Stimulated activated CD4-positive, alpha-beta T cell treated with anti-CD3 and anti-CD28 coated beads, Interleukin-1b, Interleukin-23, amount 100 ng/mL, for 4 hours (primary cell): ENCODE measurements around the gene PLCB2.

Experiments used
- DNase-seq, 2 donors: peaks; one replicate each; pipeline ENCODE4 v3.0.0-alpha.2; 2020; ENCODE audit warnings: low read depth in 2 of 2

Gene PLCB2

GRCh38 chr15:40303576-40303975 is 4.2 kb downstream of the PLCB2 start:
- no peak for DNase-seq

- no peak for DNase-seq
Observed at GRCh38 chr15:40302981-40303380, 4.8 kb downstream of the PLCB2 start.

- no peak for DNase-seq
Observed at GRCh38 chr15:40302288-40302886, 5.3 kb downstream of the PLCB2 start.

- no peak for DNase-seq
Observed at GRCh38 chr15:40301467-40302179, 6.1 kb downstream of the PLCB2 start.

- no peak for DNase-seq
Observed at GRCh38 chr15:40300771-40301170, 7.0 kb downstream of the PLCB2 start.

GRCh38 chr15:40300367-40300766 is 7.4 kb downstream of the PLCB2 start:
- no peak for DNase-seq

GRCh38 chr15:40298216-40298935 is 9.4 kb downstream of the PLCB2 start:
- DNase-seq, result no peak

- DNase-seq, result no peak
Observed at GRCh38 chr15:40297356-40297755, 10.4 kb downstream of the PLCB2 start.

GRCh38 chr15:40296561-40297230 is 11.0 kb downstream of the PLCB2 start:
- DNase-seq, result no peak

- DNase-seq, result no peak
Observed at GRCh38 chr15:40295877-40296560, 11.7 kb downstream of the PLCB2 start.

GRCh38 chr15:40295297-40295696 is 12.4 kb downstream of the PLCB2 start:
- DNase-seq, result no peak

GRCh38 chr15:40293905-40294895 is 13.5 kb downstream of the PLCB2 start:
- DNase-seq, result no peak

- DNase-seq, result no peak
Observed at GRCh38 chr15:40293006-40293405, 14.7 kb downstream of the PLCB2 start.

GRCh38 chr15:40292246-40292645 is 15.5 kb downstream of the PLCB2 start:
- no peak for DNase-seq

- no peak for DNase-seq
Observed at GRCh38 chr15:40290918-40291574, 16.7 kb downstream of the PLCB2 start.

GRCh38 chr15:40290545-40290917 is 17.2 kb downstream of the PLCB2 start:
- DNase-seq, result no peak

- DNase-seq, result no peak
Observed at GRCh38 chr15:40289140-40289775, 18.5 kb downstream of the PLCB2 start.

- no peak for DNase-seq
Observed at GRCh38 chr15:40287968-40288367, 19.8 kb downstream of the PLCB2 start.

- DNase-seq, result no peak
Observed at GRCh38 chr15:40287505-40287904, 20.2 kb downstream of the PLCB2 start.

- DNase-seq, result no peak
Observed at GRCh38 chr15:40286794-40287193, 20.9 kb downstream of the PLCB2 start.
